SK-N-SH (cell line): ENCODE measurements around the gene TRMT1. TPM values are rescaled to one million over a fixed set of nuclear protein-coding genes. Genes with fewer than 3 reads are reported as not detected.

Experiments
- CTCF ChIA-PET: fragments of 300-600, 350-600 bp; formaldehyde crosslinking; extraction: SDS; loops from one replicate; lab custom pipeline; 2021; lab: Yijun Ruan, JAX
- POLR2A ChIA-PET: fragments of 350-600 bp; sonication (Branson Sonifier 250); formaldehyde crosslinking; extraction: SDS; loops from one replicate; lab custom pipeline; 2020; ENCODE audit warnings: antibody characterized with exemption, inconsistent platforms; lab: Yijun Ruan, JAX
- DNase-seq: peaks from one replicate; pipeline ENCODE4 v3.0.0; 2012
- H2AFZ ChIP-seq: fragments of 200-600 bp; sonication (generic); 2 replicates; pipeline ENCODE4 v1.8.1; 2016; ENCODE audit warnings: antibody characterized with exemption, mild to moderate bottlenecking, low read depth
- H3F3A ChIP-seq: fragments of 200-600 bp; sonication (generic); replicated peaks from 2 replicates; pipeline ENCODE3; 2016; ENCODE audit warnings: antibody characterized with exemption, mild to moderate bottlenecking; ENCODE audit not compliant: insufficient read depth
- H3K27ac ChIP-seq, 2 experiments: fragments of 200-500 bp in 1 of 2; fragments of 200-600 bp in 1 of 2; sonication (Bioruptor generic) in 1 of 2; sonication (generic), shearing (Covaris generic) in 1 of 2; 2 replicates each; pipeline versions ENCODE4 v1.5.1 to v1.6.1; 2014 to 2016; ENCODE audit warnings: low read depth in 2 of 2, inconsistent platforms in 1 of 2, low read length in 1 of 2, mild to moderate bottlenecking in 1 of 2, mixed read lengths in 1 of 2
- H3K27me3 ChIP-seq: fragments of 200-600 bp; sonication (generic), shearing (Covaris generic); 2 replicates; pipeline ENCODE4 v1.6.1; 2016; ENCODE audit warnings: mixed run types; ENCODE audit not compliant: insufficient read depth
- H3K36me3 ChIP-seq, 2 experiments: fragments of 200-500 bp in 1 of 2; fragments of 200-600 bp in 1 of 2; sonication (Bioruptor generic) in 1 of 2; sonication (generic) in 1 of 2; replicated peaks in 1 of 2; 2 replicates each; pipeline versions ENCODE3 to v1.5.1; 2014 to 2016; ENCODE audit warnings: low read length in 1 of 2, mild to moderate bottlenecking in 1 of 2; ENCODE audit not compliant: insufficient read depth in 2 of 2, control insufficient read depth in 1 of 2
- H3K4me1 ChIP-seq, 2 experiments: fragments of 200-500 bp in 1 of 2; fragments of 200-600 bp in 1 of 2; sonication (Bioruptor generic) in 1 of 2; sonication (generic), shearing (Covaris generic) in 1 of 2; 2 replicates each; pipeline versions ENCODE4 v1.5.1 to v1.6.1; 2014 to 2016; ENCODE audit warnings: low read depth in 1 of 2, low read length in 1 of 2, mixed run types in 1 of 2; ENCODE audit not compliant: insufficient read depth in 2 of 2, control insufficient read depth in 1 of 2
- H3K4me2 ChIP-seq: fragments of 200-600 bp; sonication (generic), shearing (Covaris generic); 2 replicates; pipeline ENCODE4 v1.6.1; 2017; ENCODE audit warnings: mixed run types
- H3K4me3 ChIP-seq, 2 experiments: fragments of 200-500 bp in 1 of 2; fragments of 200-600 bp in 1 of 2; sonication (Bioruptor generic) in 1 of 2; sonication (generic), shearing (Covaris generic) in 1 of 2; 2 replicates each; pipeline versions ENCODE4 v1.5.1 to v1.8.1; 2014 to 2016; ENCODE audit warnings: low read depth in 2 of 2, inconsistent platforms in 1 of 2, low read length in 1 of 2, mild to moderate bottlenecking in 1 of 2, mixed read lengths in 1 of 2, moderate library complexity in 1 of 2
- H3K79me2 ChIP-seq: fragments of 200-600 bp; sonication (generic); 2 replicates; pipeline ENCODE4 v1.8.1; 2017; ENCODE audit warnings: mild to moderate bottlenecking; ENCODE audit not compliant: insufficient read depth
- H3K9ac ChIP-seq: fragments of 200-600 bp; sonication (generic); 2 replicates; pipeline ENCODE4 v1.6.1; 2017; ENCODE audit warnings: mixed run types
- H3K9me2 ChIP-seq: fragments of 200-600 bp; sonication (generic); 2 replicates; pipeline ENCODE4 v1.6.1; 2017; ENCODE audit warnings: mixed run types
- H3K9me3 ChIP-seq: fragments of 200-600 bp; sonication (generic); 2 replicates; pipeline ENCODE4 v1.6.1; 2017; ENCODE audit warnings: mixed run types, mild to moderate bottlenecking, moderate library complexity
- H4K20me1 ChIP-seq: fragments of 200-600 bp; sonication (generic); 2 replicates; pipeline ENCODE4 v1.6.1; 2017; ENCODE audit warnings: mild to moderate bottlenecking, mixed run types; ENCODE audit not compliant: insufficient read depth
- EZH2phosphoT487 ChIP-seq: fragments of 200-600 bp; sonication (generic); IDR thresholded peaks from 2 replicates; pipeline ENCODE4 v1.6.1; 2017; ENCODE audit warnings: low read depth, mixed run types, mild to moderate bottlenecking, antibody characterized with exemption, moderate library complexity, borderline replicate concordance
- IRF3 ChIP-seq: fragments of 150-350 bp; IDR thresholded peaks from 2 replicates; pipeline ENCODE4 v1.6.1; 2016; ENCODE audit warnings: mild to moderate bottlenecking, low read depth, low read length
- MEF2A ChIP-seq: IDR thresholded peaks from 2 replicates; pipeline ENCODE4 v1.4.0; 2012; ENCODE audit warnings: low read depth, borderline replicate concordance
- RAD21 ChIP-seq: IDR thresholded peaks from 2 replicates; pipeline ENCODE4 v1.6.1; 2012; ENCODE audit warnings: mild to moderate bottlenecking, low read length
- REST ChIP-seq: IDR thresholded peaks from 2 replicates; pipeline ENCODE4 v1.6.1; 2012; ENCODE audit warnings: mild to moderate bottlenecking, low read depth, low read length, moderate library complexity
- RXRA ChIP-seq: IDR thresholded peaks from 2 replicates; pipeline ENCODE4 v1.4.0; 2012; ENCODE audit warnings: low read depth, mild to moderate bottlenecking, borderline replicate concordance
- SMC3 ChIP-seq: IDR thresholded peaks from 2 replicates; pipeline ENCODE4 v1.6.1; 2012; ENCODE audit warnings: low read depth, low read length, improper control_type of control experiment
- TCF12 ChIP-seq: IDR thresholded peaks from 2 replicates; pipeline ENCODE4 v1.4.0; 2012
- TEAD4 ChIP-seq: IDR thresholded peaks from 2 replicates; pipeline ENCODE4 v1.4.0; 2012; ENCODE audit warnings: mild to moderate bottlenecking, borderline replicate concordance; ENCODE audit not compliant: insufficient read depth
- WGBS: methylation state at CpG from one replicate; pipeline ENCODE4 v1.1.6; 2017; ENCODE audit warnings: low lambda C conversion rate; 5-methylcytosine and 5-hydroxymethylcytosine counted together
- polyA plus RNA-seq, 3 experiments: library from polyadenylated mRNA; depleted of rRNA; stranded (reverse); fragments of >200 nt; gene quantifications; 2 replicates each; pipeline ENCODE4 v1.2.3, GENCODE V29; 2012

The TRMT1 gene
- polyA plus RNA-seq, 1 of the 3 experiments (the other 2 are of a cell fraction): 64.9 TPM

- ChIA-PET POLR2A (interaction anchor here (0.8 to 1.5 kb wide), 8 partner anchors 9 to 93 kb away, joined by 3 to 6 read pairs (median 4); no protein-coding TSS in a partner anchor), CTCF (interaction anchor here (0.6 to 35.2 kb wide), 29 partner anchors 8 to 101 kb away, joined by 3 to 506 read pairs (median 9); partner anchors contain the start of gene DAND5)
- Histone ChIP-seq H3K79me2 (peaks cover 65% of the 10 kb centered on the region), H3K9ac (peak overlapping the region; percentile 48; the same call in 1 of the 2 replicates), H2AFZ (no peak overlapping the region), H3F3A (peaks cover 26% of the 10 kb centered on the region), H3K27ac (peak overlapping the region; percentile 52 to 85), H3K4me1 (peaks cover 58 to 90% of the 10 kb centered on the region in 2 experiments), H3K9me2 (no peaks in the 10 kb centered on the region), H3K27me3 (no peaks in the 10 kb centered on the region), H4K20me1 (no peaks in the 10 kb centered on the region), H3K9me3 (no peaks in the 10 kb centered on the region), H3K4me3 (no peak overlapping the region), H3K4me2 (peak overlapping the region; percentile 84), H3K36me3 (no peaks in the 10 kb centered on the region)
- 36% methylated on average over 12 of the region's 19 CpGs for WGBS
- TF ChIP-seq REST (no peak), IRF3 (no peak), MEF2A (no peak), TCF12 (no peak), RXRA (no peak)
- peak; percentile 75 for DNase-seq
Observed at GRCh38 chr19:13060233-13060963, 56.1 kb downstream of the TRMT1 start.

GRCh38 chr19:13058951-13059660, 57.4 kb downstream of the TRMT1 start:
- ChIA-PET POLR2A (interaction anchor here (0.6 to 0.8 kb wide), 2 partner anchors 76 to 388 kb away, joined by 3 read pairs; no protein-coding TSS in a partner anchor), CTCF (interaction anchor here (0.9 to 35.2 kb wide), 11 partner anchors 11 to 92 kb away, joined by 3 to 506 read pairs (median 55); partner anchors contain the start of gene DAND5)
- H3K9ac ChIP-seq: no peak overlapping the region
- no peaks in the 10 kb centered on the region for H3K27me3 ChIP-seq
- 78% methylated on average over 12 of the region's 12 CpGs for WGBS
- no peaks in the 10 kb centered on the region for H3K9me2 ChIP-seq
- no peaks in the 10 kb centered on the region for H4K20me1 ChIP-seq
- H3K9me3 ChIP-seq: no peaks in the 10 kb centered on the region
- H3F3A ChIP-seq: peaks cover 36% of the 10 kb centered on the region
- H3K4me3 ChIP-seq: no peak overlapping the region
- DNase-seq: no peak
- peaks cover 68 to 93% of the 10 kb centered on the region in 2 experiments for H3K4me1 ChIP-seq
- H3K36me3 ChIP-seq: no peaks in the 10 kb centered on the region
- H3K27ac ChIP-seq: peak overlapping the region; percentile 16 to 80; a peak in 3 of 4 replicates
- no peak overlapping the region for H2AFZ ChIP-seq
- peaks cover 59% of the 10 kb centered on the region for H3K79me2 ChIP-seq
- H3K4me2 ChIP-seq: peak overlapping the region; percentile 29; the same call in 1 of the 2 replicates
- TF ChIP-seq EZH2phosphoT487 (no peak), TEAD4 (no peak), SMC3 (peak; percentile 18; the same call in 1 of the 2 replicates), RAD21 (peak; percentile 47)
